ENCODE measurements around the gene PTPRS. TPM values are rescaled to one million over a fixed set of nuclear protein-coding genes. Genes with fewer than 3 reads are reported as not detected.

The PTPRS gene
- total and polyA plus RNA-seq, 9 of the 15 experiments (the other 6 are each of a cell fraction or from before 2014, with no cell fraction given), result 1.1 to 49.4 (median 14.1) TPM

GRCh38 chr19:5317321-5317720 is 23.3 kb downstream of the PTPRS start (continued):
- TF ChIP-seq GMEB1 (CRISPR knock-in tag; IDR thresholded peaks at IDR 0.05) (no peak), RBM15 (IDR thresholded peaks at IDR 0.05; ENCODE audit: insufficient read depth, low read length) (no peak), ZBED1 (IDR thresholded peaks at IDR 0.05) (no peak), ZNF124 (CRISPR knock-in tag; IDR thresholded peaks at IDR 0.05) (no peak), TFE3 (CRISPR knock-in tag; IDR thresholded peaks at IDR 0.05) (no peak), JUN (IDR thresholded peaks at IDR 0.05; ENCODE audit: borderline replicate concordance, low read depth, low read length) (no peak), JUN (CRISPR knock-in tag; IDR thresholded peaks at IDR 0.05; ENCODE audit: borderline replicate concordance) (no peak), ZFP30 (CRISPR knock-in tag; IDR thresholded peaks at IDR 0.05; ENCODE audit: borderline replicate concordance) (no peak), MTA1 (IDR thresholded peaks at IDR 0.05; ENCODE audit: borderline replicate concordance) (no peak), ZFP36 (IDR thresholded peaks at IDR 0.05; ENCODE audit: low read depth, low read length, partially characterized antibody) (peak; percentile 70), ZBTB49 (CRISPR knock-in tag; IDR thresholded peaks at IDR 0.05; ENCODE audit: borderline replicate concordance) (no peak), HNRNPLL (IDR thresholded peaks at IDR 0.05; ENCODE audit: low read depth, low read length, poor library complexity, severe bottlenecking) (no peak), MEF2A (IDR thresholded peaks at IDR 0.05; ENCODE audit: control insufficient read depth, low read depth, low read length) (no peak), FOS (IDR thresholded peaks at IDR 0.05; ENCODE audit: extremely low read depth, insufficient read length) (no peak), JUNB (CRISPR knock-in tag; conservative IDR thresholded peaks at IDR 0.05) (no peak), RBM25 (IDR thresholded peaks at IDR 0.05; ENCODE audit: low read depth, low read length, severe bottlenecking) (peak; percentile 42)

Measured in K562 (cell line).